HepG2 (cell line): ENCODE data around the gene CHI3L1. TPM values are rescaled to one million over a fixed set of nuclear protein-coding genes. Genes with fewer than 3 reads are reported as not detected.

ENCODE experiments used
- ATF1 ChIP-seq: IDR thresholded peaks from 2 replicates; pipeline ENCODE4 v1.6.1; 2016; ENCODE audit warnings: mild to moderate bottlenecking, control low read depth
- GABPA ChIP-seq, 2 experiments: IDR thresholded peaks; 2 replicates each; pipeline ENCODE4 v1.6.1; 2011 to 2016; ENCODE audit warnings: low read depth in 2 of 2, low read length in 1 of 2, missing biosample characterization in 1 of 2, missing genetic modification characterization in 1 of 2
- GATAD2A ChIP-seq: IDR thresholded peaks from 2 replicates; pipeline ENCODE4 v1.6.1; 2016
- HMG20B ChIP-seq: conservative IDR thresholded peaks from 2 replicates; pipeline ENCODE4 v1.6.1; 2016; ENCODE audit warnings: missing genetic modification reagents, missing compliant biosample characterization
- HNF4A ChIP-seq: sonication (generic); formaldehyde crosslinking; IDR thresholded peaks from 2 replicates; pipeline ENCODE4 v1.4.0; 2020; ENCODE audit warnings: missing genetic modification reagents
- JUNB ChIP-seq: sonication (generic); formaldehyde crosslinking; IDR thresholded peaks from 2 replicates; pipeline ENCODE4 v1.8.0; 2022; ENCODE audit warnings: missing genetic modification reagents, mild to moderate bottlenecking, borderline replicate concordance
- NR2F1 ChIP-seq, 2 experiments: fragments of 450-650 bp in 1 of 2; formaldehyde crosslinking in 1 of 2; IDR thresholded peaks; 2 replicates each; pipeline versions ENCODE4 v1.5.0 to v1.6.1; 2016 to 2020; ENCODE audit warnings: mild to moderate bottlenecking in 1 of 2, missing compliant biosample characterization in 1 of 2, missing genetic modification reagents in 1 of 2, moderate library complexity in 1 of 2
- PAF1 ChIP-seq: IDR thresholded peaks from 2 replicates; pipeline ENCODE4 v1.6.1; 2016; ENCODE audit warnings: missing genetic modification reagents, missing compliant biosample characterization
- PHF8 ChIP-seq: sonication (generic); formaldehyde crosslinking; IDR thresholded peaks from 2 replicates; pipeline ENCODE4 v1.5.0; 2020; ENCODE audit warnings: missing genetic modification reagents
- SAP130 ChIP-seq: IDR thresholded peaks from 2 replicates; pipeline ENCODE4 v1.6.1; 2016; ENCODE audit warnings: low read depth
- SRY ChIP-seq: sonication (generic); formaldehyde crosslinking; IDR thresholded peaks from 2 replicates; pipeline ENCODE4 v1.8.0; 2022; ENCODE audit warnings: mild to moderate bottlenecking, missing genetic modification reagents
- ZFP37 ChIP-seq: sonication (generic); formaldehyde crosslinking; IDR thresholded peaks from 2 replicates; pipeline ENCODE4 v1.4.0; 2020; ENCODE audit warnings: missing genetic modification reagents, borderline replicate concordance
- ZFYVE20 ChIP-seq: sonication (generic); formaldehyde crosslinking; IDR thresholded peaks from 2 replicates; pipeline ENCODE4 v1.8.0; 2023; ENCODE audit warnings: low read depth, mild to moderate bottlenecking, moderate library complexity, missing genetic modification reagents, borderline replicate concordance
- ZNF225 ChIP-seq: sonication (generic); formaldehyde crosslinking; IDR thresholded peaks from 2 replicates; pipeline ENCODE4 v1.4.0; 2020; ENCODE audit warnings: mild to moderate bottlenecking, missing genetic modification reagents
- ZNF441 ChIP-seq: sonication (generic); formaldehyde crosslinking; IDR thresholded peaks from 2 replicates; pipeline ENCODE4 v1.7.0; 2021; ENCODE audit warnings: missing genetic modification reagents, borderline replicate concordance
- ZNF468 ChIP-seq: sonication (generic); formaldehyde crosslinking; IDR thresholded peaks from 2 replicates; pipeline ENCODE4 v1.8.0; 2022; ENCODE audit warnings: mild to moderate bottlenecking, moderate library complexity, missing genetic modification reagents
- ZNF557 ChIP-seq: sonication (generic); formaldehyde crosslinking; IDR thresholded peaks from 2 replicates; pipeline ENCODE4 v1.4.0; 2020; ENCODE audit warnings: missing genetic modification reagents
- polyA plus RNA-seq, 8 experiments: library from polyadenylated mRNA; depleted of rRNA in 3 of 8; stranded (reverse) in 7 of 8; unstranded in 1 of 8; fragments of >200 nt; fragmentation: Illumina TruSeq in 4 of 8; extraction: Trizol in 4 of 8; gene quantifications; 2 replicates each; pipeline versions ENCODE4 v1.2.1 to v1.2.3, GENCODE V29; 2011 to 2016; ENCODE audit warnings: low read depth in 4 of 8, missing spikeins in 1 of 8, mixed read lengths in 1 of 8; ENCODE audit not compliant: insufficient read depth in 1 of 8
- total RNA-seq, 5 experiments: library from RNA; depleted of rRNA; stranded (reverse); fragments of >200 nt; fragmentation: Illumina TruSeq; extraction: Trizol; gene quantifications; 2 replicates each; pipeline ENCODE4 v1.2.3, GENCODE V29; 2016; ENCODE audit warnings: low read depth in 1 of 5
- TF ChIP-seq, protein P1 (sequence below): sonication (generic); formaldehyde crosslinking; IDR thresholded peaks from 2 replicates; pipeline ENCODE4 v1.8.1; 2023; ENCODE audit warnings: missing genetic modification reagents, inconsistent platforms, borderline replicate concordance
- TF ChIP-seq, protein P2 (sequence below): sonication (generic); formaldehyde crosslinking; IDR thresholded peaks from 2 replicates; pipeline ENCODE4 v1.4.0; 2020; ENCODE audit warnings: missing genetic modification reagents
- TF ChIP-seq, protein P3 (sequence below): sonication (generic); formaldehyde crosslinking; IDR thresholded peaks from 2 replicates; pipeline ENCODE4 v1.9.0; 2021; ENCODE audit warnings: missing genetic modification reagents, mild to moderate bottlenecking, borderline replicate concordance
- TF ChIP-seq, protein P4 (sequence below): sonication (generic); formaldehyde crosslinking; conservative IDR thresholded peaks from 2 replicates; pipeline ENCODE4 v1.4.0; 2020; ENCODE audit warnings: mild to moderate bottlenecking, missing genetic modification reagents, moderate library complexity
- TF ChIP-seq, protein P5 (sequence below): sonication (generic); formaldehyde crosslinking; IDR thresholded peaks from 2 replicates; pipeline ENCODE4 v1.9.0; 2021; ENCODE audit warnings: missing genetic modification reagents, borderline replicate concordance

The CHI3L1 gene
- total and polyA plus RNA-seq, 2 of the 13 experiments (the other 11 are each of a cell fraction or from before 2014, with no cell fraction given): 0.09 to 0.13 TPM

DNA sequence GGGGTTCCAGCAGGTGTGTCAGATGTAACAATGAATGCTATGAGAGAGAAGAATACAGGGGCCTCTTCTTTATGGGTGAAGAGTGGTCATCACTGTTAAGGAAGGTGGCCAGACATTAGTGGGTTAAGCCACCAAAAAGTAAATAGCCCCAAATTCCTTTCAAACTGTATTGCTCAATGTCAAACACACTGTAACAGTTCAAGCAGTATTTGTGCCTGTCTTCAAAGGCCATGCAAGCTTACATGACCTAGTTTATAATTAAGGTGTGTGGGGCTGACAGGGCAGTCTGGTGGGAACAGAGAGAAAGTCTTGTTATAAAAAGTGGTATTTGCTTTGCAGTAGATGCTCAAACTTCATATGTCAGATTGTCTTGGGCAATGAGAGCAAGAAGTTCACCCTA, 24.5 kb upstream of the CHI3L1 start (continued):
- TF ChIP-seq, protein P1, sequence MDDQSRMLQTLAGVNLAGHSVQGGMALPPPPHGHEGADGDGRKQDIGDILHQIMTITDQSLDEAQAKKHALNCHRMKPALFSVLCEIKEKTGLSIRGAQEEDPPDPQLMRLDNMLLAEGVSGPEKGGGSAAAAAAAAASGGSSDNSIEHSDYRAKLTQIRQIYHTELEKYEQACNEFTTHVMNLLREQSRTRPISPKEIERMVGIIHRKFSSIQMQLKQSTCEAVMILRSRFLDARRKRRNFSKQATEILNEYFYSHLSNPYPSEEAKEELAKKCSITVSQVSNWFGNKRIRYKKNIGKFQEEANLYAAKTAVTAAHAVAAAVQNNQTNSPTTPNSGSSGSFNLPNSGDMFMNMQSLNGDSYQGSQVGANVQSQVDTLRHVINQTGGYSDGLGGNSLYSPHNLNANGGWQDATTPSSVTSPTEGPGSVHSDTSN: no peak
- TF ChIP-seq SAP130 (CRISPR knock-in tag): no peak
- TF ChIP-seq, protein P2, sequence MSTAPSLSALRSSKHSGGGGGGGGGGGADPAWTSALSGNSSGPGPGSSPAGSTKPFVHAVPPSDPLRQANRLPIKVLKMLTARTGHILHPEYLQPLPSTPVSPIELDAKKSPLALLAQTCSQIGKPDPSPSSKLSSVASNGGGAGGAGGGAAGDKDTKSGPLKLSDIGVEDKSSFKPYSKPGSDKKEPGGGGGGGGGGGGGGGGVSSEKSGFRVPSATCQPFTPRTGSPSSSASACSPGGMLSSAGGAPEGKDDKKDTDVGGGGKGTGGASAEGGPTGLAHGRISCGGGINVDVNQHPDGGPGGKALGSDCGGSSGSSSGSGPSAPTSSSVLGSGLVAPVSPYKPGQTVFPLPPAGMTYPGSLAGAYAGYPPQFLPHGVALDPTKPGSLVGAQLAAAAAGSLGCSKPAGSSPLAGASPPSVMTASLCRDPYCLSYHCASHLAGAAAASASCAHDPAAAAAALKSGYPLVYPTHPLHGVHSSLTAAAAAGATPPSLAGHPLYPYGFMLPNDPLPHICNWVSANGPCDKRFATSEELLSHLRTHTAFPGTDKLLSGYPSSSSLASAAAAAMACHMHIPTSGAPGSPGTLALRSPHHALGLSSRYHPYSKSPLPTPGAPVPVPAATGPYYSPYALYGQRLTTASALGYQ (CRISPR knock-in tag): no peak
- TF ChIP-seq ZNF557 (CRISPR knock-in tag): no peak
- TF ChIP-seq ZNF225 (CRISPR knock-in tag): no peak
- no peak for TF ChIP-seq ZNF441 (CRISPR knock-in tag)
- TF ChIP-seq HNF4A (CRISPR knock-in tag): peak; percentile 31; the same call in 1 of the 2 replicates
- no peak for TF ChIP-seq SRY (CRISPR knock-in tag)
- TF ChIP-seq GABPA (IDR thresholded peaks at IDR 0.05; ENCODE audit: low read depth, low read length): no peak
- TF ChIP-seq GABPA (CRISPR knock-in tag; IDR thresholded peaks at IDR 0.05; ENCODE audit: low read depth): no peak
- TF ChIP-seq JUNB (CRISPR knock-in tag): no peak
- 0 out of 2 replicates have a peak, but pooled peaks have one; percentile 23 for TF ChIP-seq GATAD2A
- no peak for TF ChIP-seq PAF1 (CRISPR knock-in tag)
- TF ChIP-seq HMG20B (CRISPR knock-in tag): peak; percentile 57; the same call in 1 of the 2 replicates
- no peak for TF ChIP-seq ZFYVE20
- no peak for TF ChIP-seq ATF1 (CRISPR knock-in tag)
- TF ChIP-seq, protein P3, sequence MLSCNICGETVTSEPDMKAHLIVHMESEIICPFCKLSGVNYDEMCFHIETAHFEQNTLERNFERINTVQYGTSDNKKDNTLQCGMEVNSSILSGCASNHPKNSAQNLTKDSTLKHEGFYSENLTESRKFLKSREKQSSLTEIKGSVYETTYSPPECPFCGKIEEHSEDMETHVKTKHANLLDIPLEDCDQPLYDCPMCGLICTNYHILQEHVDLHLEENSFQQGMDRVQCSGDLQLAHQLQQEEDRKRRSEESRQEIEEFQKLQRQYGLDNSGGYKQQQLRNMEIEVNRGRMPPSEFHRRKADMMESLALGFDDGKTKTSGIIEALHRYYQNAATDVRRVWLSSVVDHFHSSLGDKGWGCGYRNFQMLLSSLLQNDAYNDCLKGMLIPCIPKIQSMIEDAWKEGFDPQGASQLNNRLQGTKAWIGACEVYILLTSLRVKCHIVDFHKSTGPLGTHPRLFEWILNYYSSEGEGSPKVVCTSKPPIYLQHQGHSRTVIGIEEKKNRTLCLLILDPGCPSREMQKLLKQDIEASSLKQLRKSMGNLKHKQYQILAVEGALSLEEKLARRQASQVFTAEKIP (CRISPR knock-in tag): no peak
- TF ChIP-seq, protein P4, sequence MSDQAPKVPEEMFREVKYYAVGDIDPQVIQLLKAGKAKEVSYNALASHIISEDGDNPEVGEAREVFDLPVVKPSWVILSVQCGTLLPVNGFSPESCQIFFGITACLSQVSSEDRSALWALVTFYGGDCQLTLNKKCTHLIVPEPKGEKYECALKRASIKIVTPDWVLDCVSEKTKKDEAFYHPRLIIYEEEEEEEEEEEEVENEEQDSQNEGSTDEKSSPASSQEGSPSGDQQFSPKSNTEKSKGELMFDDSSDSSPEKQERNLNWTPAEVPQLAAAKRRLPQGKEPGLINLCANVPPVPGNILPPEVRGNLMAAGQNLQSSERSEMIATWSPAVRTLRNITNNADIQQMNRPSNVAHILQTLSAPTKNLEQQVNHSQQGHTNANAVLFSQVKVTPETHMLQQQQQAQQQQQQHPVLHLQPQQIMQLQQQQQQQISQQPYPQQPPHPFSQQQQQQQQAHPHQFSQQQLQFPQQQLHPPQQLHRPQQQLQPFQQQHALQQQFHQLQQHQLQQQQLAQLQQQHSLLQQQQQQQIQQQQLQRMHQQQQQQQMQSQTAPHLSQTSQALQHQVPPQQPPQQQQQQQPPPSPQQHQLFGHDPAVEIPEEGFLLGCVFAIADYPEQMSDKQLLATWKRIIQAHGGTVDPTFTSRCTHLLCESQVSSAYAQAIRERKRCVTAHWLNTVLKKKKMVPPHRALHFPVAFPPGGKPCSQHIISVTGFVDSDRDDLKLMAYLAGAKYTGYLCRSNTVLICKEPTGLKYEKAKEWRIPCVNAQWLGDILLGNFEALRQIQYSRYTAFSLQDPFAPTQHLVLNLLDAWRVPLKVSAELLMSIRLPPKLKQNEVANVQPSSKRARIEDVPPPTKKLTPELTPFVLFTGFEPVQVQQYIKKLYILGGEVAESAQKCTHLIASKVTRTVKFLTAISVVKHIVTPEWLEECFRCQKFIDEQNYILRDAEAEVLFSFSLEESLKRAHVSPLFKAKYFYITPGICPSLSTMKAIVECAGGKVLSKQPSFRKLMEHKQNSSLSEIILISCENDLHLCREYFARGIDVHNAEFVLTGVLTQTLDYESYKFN: no peak
- no peak for TF ChIP-seq ZNF468 (CRISPR knock-in tag)
- TF ChIP-seq NR2F1 (CRISPR knock-in tag; IDR thresholded peaks at IDR 0.05): no peak
- no peak for TF ChIP-seq PHF8 (CRISPR knock-in tag)
- TF ChIP-seq ZFP37: no peak
- TF ChIP-seq, protein P5, sequence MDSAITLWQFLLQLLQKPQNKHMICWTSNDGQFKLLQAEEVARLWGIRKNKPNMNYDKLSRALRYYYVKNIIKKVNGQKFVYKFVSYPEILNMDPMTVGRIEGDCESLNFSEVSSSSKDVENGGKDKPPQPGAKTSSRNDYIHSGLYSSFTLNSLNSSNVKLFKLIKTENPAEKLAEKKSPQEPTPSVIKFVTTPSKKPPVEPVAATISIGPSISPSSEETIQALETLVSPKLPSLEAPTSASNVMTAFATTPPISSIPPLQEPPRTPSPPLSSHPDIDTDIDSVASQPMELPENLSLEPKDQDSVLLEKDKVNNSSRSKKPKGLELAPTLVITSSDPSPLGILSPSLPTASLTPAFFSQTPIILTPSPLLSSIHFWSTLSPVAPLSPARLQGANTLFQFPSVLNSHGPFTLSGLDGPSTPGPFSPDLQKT: no peak
